Pancreas (tissue), 10 donors: ENCODE results near the gene RASA3. TPM values are rescaled to one million over a fixed set of nuclear protein-coding genes. Genes with fewer than 3 reads are reported as not detected.
A peak's percentile ranks its signal among the peaks of the same experiment; 100 is the strongest.
"Not testable (repeated sequence)": the region's sequence is repeated elsewhere in the genome, so short reads cannot be mapped to it uniquely, and the experiment has no call there.

ENCODE experiments used
- ATAC-seq, 4 donors: fragments of 200-7000 bp; cut with Tn5 transposase; one replicate each; pipeline versions ENCODE4 v1.8.0 to v1.9.1; 2020; ENCODE audit warnings: mild to moderate bottlenecking in 4 of 4, moderate library complexity in 4 of 4
- DNase-seq, 6 donors: peaks; one replicate each; pipeline ENCODE4 v3.0.0-alpha.2; 2020
- FAIRE-seq: peaks from 2 replicates; lab custom pipeline; 2012; peaks lifted over from hg19 to GRCh38; lab: Jason Lieb, UNC
- H3K27ac ChIP-seq, 4 donors: fragments of 200-600 bp; sonication (generic); 1 replicate in 3 of 4; 2 replicates in 1 of 4; pipeline versions ENCODE4 v1.5.0 to v1.8.0; 2020
- H3K27me3 ChIP-seq, 4 donors: fragments of 200-600 bp; one replicate each; pipeline ENCODE4 v1.8.0; 2021
- H3K36me3 ChIP-seq, 3 donors: fragments of 200-600 bp; sonication (generic) in 1 of 3; one replicate each; pipeline versions ENCODE4 v1.5.0 to v1.8.0; 2020 to 2021
- H3K4me1 ChIP-seq, 3 donors: fragments of 200-600 bp; one replicate each; pipeline ENCODE4 v1.8.0; 2021
- H3K4me3 ChIP-seq, 4 donors: fragments of 200-600 bp; sonication (generic) in 2 of 4; one replicate each; pipeline versions ENCODE4 v1.5.0 to v1.8.0; 2020 to 2021
- H3K9me3 ChIP-seq, 4 donors: fragments of 200-600 bp; one replicate each; pipeline ENCODE4 v1.8.0; 2021
- CTCF ChIP-seq, 4 donors: fragments of 200-600 bp; sonication (generic) in 3 of 4; IDR thresholded peaks; one replicate each; pipeline versions ENCODE4 v1.5.0 to v1.8.0; 2021; ENCODE audit warnings: antibody characterized with exemption in 4 of 4
- WGBS, 2 donors: extraction: QIAGEN DNeasy Blood & Tissue Kit; methylation state at CpG; one replicate each; pipeline ENCODE4 v1.1.7; 2013; 5-methylcytosine and 5-hydroxymethylcytosine counted together
- intact Hi-C, 3 donors: fragments of 100-400 bp; cut with DNase I; formaldehyde crosslinking; loops; one replicate each; pipeline versions ENCODE4 v1.11.1 to v1.14.2; 2022
- polyA plus RNA-seq, 2 donors: library from polyadenylated mRNA; stranded (reverse); fragments of 200-250 nt; gene quantifications; one replicate each; pipeline ENCODE4 v1.2.3, GENCODE V29; 2013
- total RNA-seq, 6 donors: library from RNA; stranded (reverse); fragmentation: NEBNext Ultra II Directional in 4 of 6; extraction: Animal tissue kit (Norgen Biotek cat#: 25700) in 4 of 6; gene quantifications; one replicate each; pipeline versions ENCODE4 v1.2.1 to v1.2.4, GENCODE V29; 2021 to 2023
- donor health status: healthy with polysubstance abuse.
- donor health status: DM: no; HTN: no; CAD: no; lungs with moderate emphysema.
- donor health status: DM: no; HTN: no; CAD: no.
- donor health status: control.
- donor health status: control.
- donor health status: Bipolar disorder and iron deficiency.
- donor health status: DM: yes; HTN: yes; CAD: no.
- donor health status: DM: no; HTN: no; CAD: no.
- donor health status: DM: no; HTN: no; CAD: no.
- donor health status: DM: yes; HTN: yes; CAD: no.

RASA3 gene
- total and polyA plus RNA-seq, 8 donors: 5.7 to 11.2 (median 9.1) TPM

DNA sequence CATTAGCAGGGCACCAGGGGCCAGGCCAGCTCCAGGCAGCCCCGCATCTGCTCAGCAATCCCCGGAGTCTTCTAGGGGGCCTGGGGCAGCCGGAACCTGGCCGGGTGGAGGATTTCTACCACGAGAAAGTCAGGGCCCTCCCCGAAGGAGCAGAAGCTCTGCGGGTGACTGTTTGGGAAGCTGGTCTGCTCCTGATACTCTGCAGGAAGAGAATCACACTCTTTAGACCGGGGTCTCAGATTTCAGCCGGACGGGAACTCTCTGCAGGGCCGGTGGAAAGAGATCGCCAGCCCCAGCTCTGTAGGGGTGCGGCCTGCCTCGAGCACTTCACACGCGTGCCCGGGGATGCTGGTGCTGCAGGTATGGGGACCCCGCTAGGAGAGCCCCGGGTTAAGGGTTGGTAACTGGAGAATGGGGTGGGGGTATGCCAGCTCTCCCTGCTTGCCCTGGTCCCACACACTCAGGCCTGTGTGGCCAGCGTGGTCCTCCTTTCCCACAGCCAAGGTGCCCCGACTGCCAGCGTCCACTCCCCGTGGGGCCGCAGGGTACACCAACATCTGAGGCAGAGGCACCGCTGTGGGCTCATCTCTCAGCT, 20.1 kb downstream of the RASA3 start:
- H3K27me3 ChIP-seq: no peaks in the 10 kb centered on the region
- no peak overlapping the region for H3K4me3 ChIP-seq
- WGBS, 2 donors: 79% methylated on average over 25 of the region's 25 CpGs
- no peaks in the 10 kb centered on the region for H3K36me3 ChIP-seq
- H3K4me1 ChIP-seq: peaks cover 0 to 7% (median 6%) of the 10 kb centered on the region in 3 donors
- intact Hi-C loops: no loop called here
- no peak overlapping the region for H3K27ac ChIP-seq
- ATAC-seq (no peak), FAIRE-seq (no peak), DNase-seq (peak in 2 of 6 donors; percentile 50 to 52)
- TF ChIP-seq CTCF (IDR thresholded peaks at IDR 0.05): no peak
- H3K9me3 ChIP-seq: no peaks in the 10 kb centered on the region

DNA sequence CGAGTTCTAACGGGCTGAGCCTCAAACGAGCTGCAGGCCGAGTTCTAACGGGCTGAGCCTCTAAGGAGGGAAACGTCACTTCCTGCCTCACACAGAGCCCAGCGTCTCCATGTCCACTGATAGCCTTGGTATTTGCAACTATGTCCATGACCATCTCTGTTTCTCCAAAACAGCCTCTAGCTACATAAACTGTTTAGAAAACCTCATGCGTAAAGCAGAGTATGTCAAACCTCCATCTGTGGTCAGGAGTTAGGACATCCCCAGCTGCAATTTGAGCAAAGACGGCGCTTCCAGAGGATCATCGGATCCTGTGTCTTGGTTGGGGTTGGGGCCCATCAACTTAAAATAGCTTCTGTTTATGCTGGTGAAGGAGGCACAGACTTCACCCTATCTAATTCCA, 20.8 kb downstream of the RASA3 start:
- Histone ChIP-seq H3K27ac (no peak overlapping the region), H3K9me3 (no peaks in the 10 kb centered on the region), H3K27me3 (no peaks in the 10 kb centered on the region), H3K4me1 (peaks cover 0 to 7% (median 6%) of the 10 kb centered on the region in 3 donors), H3K4me3 (no peak overlapping the region), H3K36me3 (no peaks in the 10 kb centered on the region)
- no peak for TF ChIP-seq CTCF (IDR thresholded peaks at IDR 0.05)
- FAIRE-seq (no peak), ATAC-seq (no peak), DNase-seq (peak in 2 of 6 donors; percentile 0 to 3)
- intact Hi-C loops: no loop called here
- 79 to 86% methylated on average over 11 of the region's 11 CpGs for WGBS, 2 donors

GRCh38 chr13:114110830-114111189, 21.6 kb downstream of the RASA3 start:
- 83 to 84% methylated on average over 18 of the region's 18 CpGs for WGBS, 2 donors
- not testable (repeated sequence) for FAIRE-seq

GRCh38 chr13:114110091-114110829, 22.2 kb downstream of the RASA3 start:
- peaks cover 0 to 2% (median 0%) of the 10 kb centered on the region in 3 donors for H3K4me1 ChIP-seq
- peak in 3 of 4 donors; percentile 9 to 46 (median 27) for ATAC-seq

More at GRCh38 chr13:114110830-114111189, 21.6 kb downstream of the RASA3 start:
- DNase-seq, ATAC-seq, H3K9me3 ChIP-seq, H3K4me1 ChIP-seq, H3K27ac ChIP-seq, H3K36me3 ChIP-seq, H3K27me3 ChIP-seq, H3K4me3 ChIP-seq, intact Hi-C loops: not testable (repeated sequence)

GRCh38 chr13:114109641-114110041, 22.8 kb downstream of the RASA3 start:
- H3K36me3 ChIP-seq: no peaks in the 10 kb centered on the region
- intact Hi-C loops: no loop called here
- ATAC-seq: no peak
- peak in 3 of 6 donors; percentile 41 to 68 (median 51) for DNase-seq
- no peaks in the 10 kb centered on the region for H3K9me3 ChIP-seq
- no peak overlapping the region for H3K27ac ChIP-seq
- no peaks in the 10 kb centered on the region for H3K4me1 ChIP-seq
- FAIRE-seq: no peak
- no peak overlapping the region for H3K4me3 ChIP-seq
- 84 to 86% methylated on average over 24 of the region's 24 CpGs for WGBS, 2 donors
- H3K27me3 ChIP-seq: no peaks in the 10 kb centered on the region
- TF ChIP-seq CTCF (IDR thresholded peaks at IDR 0.05): no peak

More at GRCh38 chr13:114110091-114110829, 22.2 kb downstream of the RASA3 start:
- WGBS, 2 donors: 81 to 91% methylated on average over 25 of the region's 25 CpGs
- Histone ChIP-seq H3K36me3 (no peaks in the 10 kb centered on the region), H3K27me3 (no peaks in the 10 kb centered on the region), H3K27ac (no peak overlapping the region), H3K4me3 (no peak overlapping the region), H3K9me3 (no peaks in the 10 kb centered on the region)
- no peak for TF ChIP-seq CTCF (IDR thresholded peaks at IDR 0.05)
- DNase-seq (peak in 3 of 6 donors; percentile 25 to 55 (median 47)), FAIRE-seq (no peak)
- intact Hi-C loops: no loop called here
